ENCODE data around the gene OXT.

DNA sequence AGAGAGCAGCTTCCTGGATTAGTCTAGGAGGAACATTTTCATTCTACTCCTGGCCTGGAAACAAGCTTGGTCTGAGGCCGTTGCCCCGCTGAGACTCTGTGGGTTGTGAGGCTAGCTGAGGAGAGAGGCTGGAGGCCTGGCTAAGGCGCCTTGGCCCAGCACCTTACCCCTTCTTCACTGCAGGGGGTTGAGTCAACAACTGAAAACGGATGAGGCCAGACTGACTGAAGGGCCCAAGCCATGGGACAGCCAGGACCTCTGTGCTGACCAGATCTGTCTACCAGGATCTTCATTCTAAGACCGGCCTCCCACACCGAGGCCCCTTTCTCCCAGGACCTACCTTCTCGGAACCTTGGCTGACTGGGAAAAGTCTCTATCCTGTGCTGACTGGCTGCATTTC is 16.6 kb downstream of the OXT start:
- no peak for TF ChIP-seq POLR2A (IDR thresholded peaks at IDR 0.05; ENCODE audit: low read depth, low read length)
- no peak for TF ChIP-seq CTCF (conservative IDR thresholded peaks at IDR 0.05; ENCODE audit: low read depth, low read length)
- no peak for TF ChIP-seq RCOR1 (IDR thresholded peaks at IDR 0.05; ENCODE audit: insufficient replicate concordance, low read length)
- no peak for TF ChIP-seq MAFK (IDR thresholded peaks at IDR 0.05; ENCODE audit: low read depth, low read length)
- TF ChIP-seq RAD21 (IDR thresholded peaks at IDR 0.05; ENCODE audit: low read length): no peak
- TF ChIP-seq BHLHE40 (IDR thresholded peaks at IDR 0.05; ENCODE audit: low read depth, low read length): no peak
- no peak for TF ChIP-seq FOS (IDR thresholded peaks at IDR 0.05; ENCODE audit: low read depth, low read length)
- no peak for TF ChIP-seq RFX5 (IDR thresholded peaks at IDR 0.05; ENCODE audit: low read depth, low read length)

All from IMR-90 (cell line).